Esophagus squamous epithelium (tissue), 4 donors: ENCODE measurements around the gene ARSA.

Source experiments
- POLR2A ChIP-seq, 4 donors: fragments of 450-650 bp; IDR thresholded peaks; one replicate each; pipeline ENCODE4 v1.6.1; 2017; ENCODE audit warnings: antibody characterized with exemption in 4 of 4, mild to moderate bottlenecking in 4 of 4, moderate library complexity in 3 of 4
- TF ChIP-seq, protein P1 (sequence below), 6 experiments: fragments of 450-650 bp in 4 of 6; fragments of 200-600 bp in 2 of 6; sonication (generic) in 2 of 6; IDR thresholded peaks; one replicate each; pipeline ENCODE4 v1.5.1; 2016 to 2019; ENCODE audit warnings: antibody characterized with exemption in 6 of 6, mild to moderate bottlenecking in 4 of 6, moderate library complexity in 4 of 6

DNA sequence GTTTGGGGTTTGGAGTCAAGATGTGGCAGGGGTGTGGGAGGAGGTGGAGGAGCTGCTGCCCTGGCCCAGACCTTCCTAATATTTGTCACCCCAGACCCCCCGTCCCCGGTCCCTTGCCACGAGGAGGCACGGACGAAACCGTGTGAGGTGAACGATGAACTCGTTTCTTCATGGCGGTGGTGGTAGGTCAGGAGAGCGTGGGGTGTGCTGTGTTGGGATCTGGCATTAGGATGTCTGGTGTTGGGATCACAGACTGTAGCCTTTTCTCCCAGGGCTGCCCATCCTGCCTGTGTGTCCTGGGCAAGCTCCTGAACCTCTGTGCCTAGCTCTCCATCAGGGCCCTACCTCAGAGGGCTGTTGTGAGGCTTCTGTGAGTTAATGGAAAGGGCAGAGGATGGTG is 19.0 kb downstream of the ARSA start:
- TF ChIP-seq POLR2A (IDR thresholded peaks at IDR 0.05): no peak
- TF ChIP-seq, protein P1, sequence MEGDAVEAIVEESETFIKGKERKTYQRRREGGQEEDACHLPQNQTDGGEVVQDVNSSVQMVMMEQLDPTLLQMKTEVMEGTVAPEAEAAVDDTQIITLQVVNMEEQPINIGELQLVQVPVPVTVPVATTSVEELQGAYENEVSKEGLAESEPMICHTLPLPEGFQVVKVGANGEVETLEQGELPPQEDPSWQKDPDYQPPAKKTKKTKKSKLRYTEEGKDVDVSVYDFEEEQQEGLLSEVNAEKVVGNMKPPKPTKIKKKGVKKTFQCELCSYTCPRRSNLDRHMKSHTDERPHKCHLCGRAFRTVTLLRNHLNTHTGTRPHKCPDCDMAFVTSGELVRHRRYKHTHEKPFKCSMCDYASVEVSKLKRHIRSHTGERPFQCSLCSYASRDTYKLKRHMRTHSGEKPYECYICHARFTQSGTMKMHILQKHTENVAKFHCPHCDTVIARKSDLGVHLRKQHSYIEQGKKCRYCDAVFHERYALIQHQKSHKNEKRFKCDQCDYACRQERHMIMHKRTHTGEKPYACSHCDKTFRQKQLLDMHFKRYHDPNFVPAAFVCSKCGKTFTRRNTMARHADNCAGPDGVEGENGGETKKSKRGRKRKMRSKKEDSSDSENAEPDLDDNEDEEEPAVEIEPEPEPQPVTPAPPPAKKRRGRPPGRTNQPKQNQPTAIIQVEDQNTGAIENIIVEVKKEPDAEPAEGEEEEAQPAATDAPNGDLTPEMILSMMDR (IDR thresholded peaks at IDR 0.05): no peak
